CMK (cell line): ENCODE data around the gene NBEA.

Experiments
- DNase-seq: peaks from one replicate; pipeline ENCODE4 v3.0.0-alpha.2; 2010; ENCODE audit warnings: low read depth

NBEA gene

DNA sequence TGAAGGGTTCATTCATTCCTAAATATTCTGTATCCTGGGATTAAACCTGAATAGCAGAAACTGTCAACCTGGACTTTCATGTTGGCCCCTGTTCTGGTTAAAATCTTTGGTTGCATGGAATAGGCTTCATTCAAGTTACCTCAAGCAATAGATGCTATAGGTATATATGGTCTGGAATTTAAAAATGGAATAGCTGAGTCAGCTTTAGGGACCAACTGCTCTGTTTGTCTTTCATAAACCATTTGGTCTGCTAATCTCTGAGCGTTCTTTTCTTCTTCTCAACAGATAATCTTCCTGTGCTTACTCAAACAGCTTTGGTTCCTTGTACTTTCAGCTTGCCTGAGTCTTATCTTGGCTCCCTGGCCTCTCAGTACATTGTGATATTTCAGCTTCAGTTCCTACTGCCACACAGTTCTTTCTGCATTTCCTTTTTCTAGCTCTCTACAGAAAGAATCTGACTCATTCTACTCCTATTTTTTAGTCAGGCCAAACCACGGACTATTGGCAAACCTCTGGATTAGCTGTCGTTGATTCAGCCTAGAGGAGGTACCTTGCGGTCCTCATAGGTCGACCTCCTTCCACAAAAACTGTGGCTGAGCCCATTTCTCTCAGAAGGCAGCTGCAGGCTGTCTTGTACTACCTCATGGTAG lies 570.3 kb downstream of the NBEA start:
- no peak for DNase-seq

DNA sequence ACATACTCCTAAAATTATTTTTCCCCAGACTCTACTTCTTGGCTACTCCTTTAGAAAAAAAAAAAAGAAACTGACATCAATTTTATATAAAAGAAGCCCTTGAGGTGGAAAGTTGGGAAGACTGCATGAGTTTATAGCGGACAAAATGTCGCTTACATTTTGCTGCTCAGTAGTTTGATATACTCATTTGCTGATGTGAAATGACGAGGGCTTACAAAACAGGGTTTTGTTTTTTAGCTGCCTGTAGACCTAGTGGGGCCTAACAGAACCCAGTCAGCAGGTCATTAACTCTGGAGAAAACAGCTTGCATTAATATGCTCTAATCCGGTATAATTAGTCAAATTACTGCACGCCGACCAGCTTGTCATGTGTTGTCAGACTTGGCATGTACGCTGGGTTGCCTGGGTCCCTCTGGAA lies 572.0 kb downstream of the NBEA start:
- no peak for DNase-seq

DNA sequence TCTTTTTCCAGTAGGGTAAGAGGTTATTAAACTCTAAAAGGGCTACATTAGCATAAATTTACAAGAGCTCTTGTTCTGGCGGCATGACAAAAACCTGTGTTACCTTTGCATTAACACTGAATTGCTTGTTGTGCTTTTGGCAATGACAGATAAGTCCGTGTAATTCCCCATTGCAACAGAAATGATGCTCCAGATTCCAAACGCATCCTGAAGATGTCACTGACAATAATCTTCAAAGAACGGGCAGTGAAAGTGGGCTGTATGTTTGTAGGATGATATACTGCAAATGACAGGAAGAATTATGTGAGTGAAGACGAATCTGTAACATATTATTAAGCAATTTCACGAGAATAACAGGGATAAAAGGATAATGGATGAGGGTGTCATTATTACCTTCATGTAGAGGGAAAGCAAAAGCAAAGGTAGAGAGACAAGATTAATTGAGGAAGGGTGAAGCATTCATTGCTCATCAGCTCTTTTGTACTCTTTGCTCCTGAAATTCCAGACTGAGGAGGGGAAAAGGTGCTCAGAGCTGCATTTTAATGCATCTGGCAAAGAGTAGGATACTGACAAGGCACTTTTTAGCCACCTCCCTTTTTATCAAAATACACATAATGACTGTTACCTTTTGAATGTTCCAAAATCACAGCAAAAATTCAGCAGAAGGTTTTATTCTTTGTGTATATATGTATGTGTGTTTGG lies 572.9 kb downstream of the NBEA start:
- no peak for DNase-seq

DNA sequence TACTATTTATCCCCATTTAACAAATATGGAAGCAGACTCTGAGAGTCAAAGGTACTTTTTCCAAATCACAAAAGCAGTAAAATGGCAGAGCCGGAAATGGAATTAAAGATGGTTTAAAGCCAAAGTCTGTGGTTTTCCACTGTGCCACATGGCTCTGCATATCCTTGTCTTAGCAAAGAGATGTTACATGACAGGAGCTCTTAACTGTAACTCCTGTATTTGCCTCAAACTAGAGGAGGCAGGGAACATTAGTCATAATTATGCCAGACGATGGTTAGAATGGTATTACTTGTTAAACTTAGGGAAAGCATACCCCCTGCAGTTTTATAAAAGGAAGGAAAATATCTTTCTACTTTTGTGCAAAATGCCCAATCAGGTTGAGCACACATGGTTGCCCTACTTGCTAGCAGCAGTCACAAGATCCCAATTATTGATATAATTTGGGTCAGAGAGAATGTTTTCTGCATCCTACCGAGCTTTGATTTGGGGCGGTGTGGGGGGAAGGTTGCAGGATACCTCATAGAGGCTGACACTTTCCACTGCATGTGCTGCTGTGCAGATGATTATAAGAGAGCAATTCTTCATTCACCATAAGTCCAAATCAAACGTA lies 576.4 kb downstream of the NBEA start:
- DNase-seq, result no peak

DNA sequence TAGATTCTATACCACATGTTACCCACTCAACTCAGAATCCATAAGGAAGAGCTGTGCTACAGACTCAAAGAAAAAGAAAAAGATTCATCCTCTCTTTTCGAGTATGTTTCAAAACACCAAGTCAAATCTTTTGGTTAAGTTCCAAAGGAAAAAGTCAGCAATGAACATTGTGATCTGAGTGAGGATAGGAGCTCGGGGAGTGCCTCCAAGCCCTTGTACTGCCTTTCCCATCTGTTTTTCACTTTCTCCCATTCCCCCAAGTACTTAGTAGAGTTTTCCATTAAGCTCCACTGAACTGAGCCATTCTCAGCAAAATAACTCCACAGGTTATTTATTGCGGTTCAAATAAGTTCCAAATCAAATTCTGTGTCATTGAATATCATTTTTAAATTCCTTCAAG lies 582.1 kb downstream of the NBEA start:
- no peak for DNase-seq

DNA sequence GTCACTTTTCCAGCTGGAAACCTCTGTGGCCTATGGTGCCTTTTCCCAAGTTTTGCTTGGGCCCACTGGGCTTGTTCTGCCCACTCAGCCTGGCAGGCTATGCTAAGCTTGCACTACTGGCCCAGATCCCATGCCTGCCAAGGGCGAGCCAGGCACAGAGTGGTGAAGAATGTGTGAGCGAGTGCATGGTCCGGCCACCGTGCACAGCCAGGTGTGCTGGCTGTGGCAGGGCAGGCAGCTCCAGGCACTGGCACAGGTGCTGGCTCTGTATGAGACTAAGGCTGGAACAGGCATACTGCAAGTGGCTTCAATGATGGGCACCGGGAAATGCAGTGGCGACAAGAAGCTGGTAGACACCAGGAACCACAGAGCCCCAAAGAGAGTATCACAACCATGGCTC lies 584.5 kb downstream of the NBEA start:
- no peak for DNase-seq

DNA sequence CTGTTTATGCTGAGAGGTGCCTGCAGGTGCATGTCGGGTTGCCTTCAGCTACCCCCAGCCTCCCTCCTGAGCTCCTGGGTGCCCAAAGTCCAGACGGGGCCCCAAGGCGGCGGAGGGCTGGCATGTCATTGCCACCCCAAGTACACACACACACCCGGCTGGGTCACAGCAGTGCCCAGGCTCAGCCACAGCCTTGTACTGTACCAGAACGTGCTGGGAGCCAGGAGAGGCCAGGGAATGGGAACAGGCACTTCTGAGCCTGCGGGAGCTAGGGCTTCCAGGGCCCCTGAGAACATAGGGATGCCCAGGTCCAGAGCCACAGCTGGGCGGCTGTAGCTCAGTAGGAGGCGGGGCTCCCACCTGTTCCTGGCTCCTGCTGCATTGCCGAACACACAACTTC lies 585.4 kb downstream of the NBEA start:
- DNase-seq, result no peak

DNA sequence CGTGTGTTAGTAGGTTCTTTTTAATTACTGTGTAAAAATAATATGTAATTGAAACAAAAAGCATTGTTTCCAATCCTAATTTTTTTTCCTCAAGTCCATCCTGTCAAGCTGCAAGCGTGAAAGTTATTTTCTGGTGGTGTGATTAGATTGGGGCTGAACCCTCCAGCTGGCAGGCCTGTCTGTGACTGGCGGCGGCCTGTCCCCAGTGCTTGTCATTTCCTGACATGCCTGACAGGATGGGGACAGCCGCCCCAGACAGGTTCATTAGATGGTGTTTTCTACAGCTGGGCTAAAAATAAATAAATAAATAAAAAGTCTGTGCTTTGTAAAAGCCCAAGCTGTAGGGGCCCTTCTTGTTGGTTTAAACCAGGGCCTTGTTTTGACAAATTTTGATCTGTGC lies 588.1 kb downstream of the NBEA start:
- DNase-seq, result no peak

DNA sequence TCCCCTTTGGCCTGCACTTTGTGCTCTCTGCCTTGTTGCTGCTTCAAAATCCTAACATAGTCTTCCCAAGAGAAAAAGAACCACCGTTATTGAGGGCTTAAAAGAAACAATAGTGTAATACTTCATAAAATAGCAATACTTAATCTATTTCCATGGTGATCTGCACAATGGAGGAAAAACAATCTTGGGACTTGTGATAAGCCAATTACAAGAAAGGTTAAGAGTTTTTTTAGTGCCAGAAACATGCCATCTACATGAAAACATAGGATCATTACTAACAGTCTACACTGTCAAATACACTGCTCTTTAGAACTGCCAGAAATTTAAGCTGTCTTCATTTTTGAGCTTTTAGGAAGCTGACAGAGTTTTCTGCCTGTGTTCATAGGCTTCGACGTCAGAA lies 588.5 kb downstream of the NBEA start:
- no peak for DNase-seq

DNA sequence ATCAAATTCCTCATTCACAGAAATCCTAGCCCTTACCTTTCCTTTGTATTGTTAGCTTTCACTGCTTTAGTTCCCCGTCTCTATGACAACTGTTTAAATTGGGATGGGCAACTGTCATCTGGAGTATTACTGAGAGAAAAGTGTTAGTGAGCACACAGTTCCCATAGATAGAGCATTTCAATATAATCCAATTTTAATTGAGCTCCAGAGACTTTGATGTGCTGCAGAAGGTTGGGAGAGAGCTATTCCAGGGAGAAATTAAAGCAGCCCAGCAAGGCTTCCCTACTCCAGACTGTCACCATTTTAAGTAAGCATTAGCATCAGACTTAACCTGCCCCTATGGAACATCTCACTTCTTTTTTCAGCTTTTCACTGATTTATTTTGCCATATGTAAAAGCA lies 589.5 kb downstream of the NBEA start:
- no peak for DNase-seq

DNA sequence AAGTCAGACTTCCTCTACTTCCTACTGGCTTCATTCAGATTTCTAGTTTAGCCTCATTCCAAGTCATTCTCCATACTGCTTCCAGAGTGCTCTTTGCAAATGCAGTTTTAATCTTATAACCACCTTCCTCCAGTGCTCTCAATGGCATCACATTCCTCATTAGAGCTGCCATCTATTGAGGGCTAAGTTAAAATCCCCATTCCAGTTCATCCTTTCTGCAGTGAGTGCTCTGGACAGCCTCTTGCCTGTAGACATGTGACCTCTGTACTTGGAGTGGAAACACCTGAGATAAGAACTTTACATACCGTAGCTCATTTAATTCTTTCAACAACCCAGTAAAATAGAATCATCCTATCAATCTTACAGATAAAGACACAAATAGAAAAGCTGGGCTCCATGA lies 592.3 kb downstream of the NBEA start:
- no peak for DNase-seq

DNA sequence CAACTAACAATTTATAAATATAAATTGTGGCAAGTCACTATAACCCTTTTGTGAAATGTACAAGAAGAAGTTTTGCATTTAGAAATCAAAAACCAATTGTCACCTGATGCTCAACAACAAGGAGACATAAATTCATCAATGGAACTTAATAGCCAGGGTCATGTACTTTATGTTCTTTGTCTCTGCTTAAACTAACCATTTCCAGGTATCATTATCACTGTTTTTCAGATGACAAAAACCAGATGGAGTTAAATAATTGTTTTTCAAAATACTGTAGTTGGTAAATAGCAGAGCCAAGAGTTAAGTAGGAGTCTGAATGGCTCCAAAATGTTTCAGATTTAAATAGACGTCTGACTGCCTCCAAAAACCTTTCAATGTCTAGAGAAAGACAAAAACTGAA lies 606.7 kb downstream of the NBEA start:
- no peak for DNase-seq

DNA sequence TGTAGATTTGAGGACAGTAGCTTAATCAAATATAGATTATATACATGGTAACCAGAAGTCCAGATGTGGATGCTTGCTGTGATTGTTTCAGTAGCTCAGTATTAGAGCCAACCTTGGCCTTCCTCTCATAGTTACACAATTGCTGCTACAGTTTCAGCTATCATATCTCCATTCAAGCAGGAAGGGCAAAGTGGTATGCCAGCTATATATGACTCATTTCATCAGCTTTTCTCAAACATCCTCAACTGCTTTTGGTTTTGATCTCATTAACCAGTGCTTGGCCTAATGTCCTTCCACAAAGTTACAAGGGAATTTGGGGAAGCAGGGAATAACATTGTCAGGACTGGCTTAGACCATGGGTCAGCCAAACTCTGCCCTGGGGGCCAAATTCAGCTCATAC lies 607.4 kb downstream of the NBEA start:
- no peak for DNase-seq

DNA sequence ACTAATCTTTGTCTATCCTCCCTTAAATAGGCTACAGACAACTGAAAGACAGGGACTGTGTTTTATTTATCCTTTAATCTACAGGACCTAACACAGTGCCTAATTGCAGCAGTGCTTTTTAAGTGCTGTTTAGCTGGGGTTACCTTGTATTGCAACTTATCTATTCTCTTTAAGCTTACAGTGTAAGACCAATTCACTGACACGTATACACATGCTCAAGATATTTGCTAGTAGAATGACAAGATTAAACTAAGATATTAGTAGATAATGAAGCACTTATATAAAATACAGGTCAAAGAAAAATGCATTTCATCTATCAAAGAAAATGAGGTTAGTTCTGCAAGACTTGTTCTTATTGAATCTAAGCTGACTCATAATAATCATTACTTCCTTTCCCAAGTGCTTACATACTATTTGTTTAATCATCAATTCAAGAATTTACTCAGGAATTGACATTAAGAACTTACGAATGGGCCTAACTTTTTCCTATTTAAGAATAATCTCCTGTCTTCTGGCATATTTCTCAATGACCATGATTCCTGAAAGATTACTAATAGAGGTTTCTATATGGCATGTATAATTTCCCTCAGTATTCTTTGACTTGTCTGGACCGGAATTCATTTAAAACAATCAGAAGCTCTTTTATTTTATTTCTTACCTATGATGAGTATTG lies 610.2 kb downstream of the NBEA start:
- DNase-seq, result no peak

DNA sequence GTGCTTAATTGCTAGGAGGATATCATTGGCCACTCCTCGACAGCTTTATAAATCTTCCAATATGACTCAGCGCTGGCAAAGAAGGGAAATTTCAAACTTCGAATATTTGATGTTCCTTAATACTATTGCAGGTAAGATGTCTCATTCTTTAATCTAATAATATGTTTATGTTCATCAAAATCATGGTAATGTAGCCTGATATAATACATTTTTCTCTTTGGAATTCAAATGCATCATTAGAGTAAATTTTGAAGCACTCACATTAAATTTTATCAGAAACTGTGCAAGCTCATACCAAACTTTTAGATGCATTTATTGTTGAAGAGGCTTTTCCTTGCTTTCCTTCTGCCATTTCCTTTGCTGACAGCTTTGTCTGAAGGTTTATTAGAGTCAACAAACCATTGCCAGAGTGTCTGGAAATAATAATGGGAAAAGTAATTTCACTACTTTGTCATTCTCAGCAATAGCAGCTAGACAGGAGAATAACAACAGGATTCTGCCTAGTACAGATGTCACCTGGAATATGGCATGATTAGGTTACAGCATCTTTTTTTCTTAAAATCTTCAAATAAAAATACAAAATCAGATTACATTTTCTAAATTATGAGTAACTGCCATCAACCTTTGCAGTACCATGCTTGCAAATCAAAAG lies 613.0 kb downstream of the NBEA start:
- no peak for DNase-seq

DNA sequence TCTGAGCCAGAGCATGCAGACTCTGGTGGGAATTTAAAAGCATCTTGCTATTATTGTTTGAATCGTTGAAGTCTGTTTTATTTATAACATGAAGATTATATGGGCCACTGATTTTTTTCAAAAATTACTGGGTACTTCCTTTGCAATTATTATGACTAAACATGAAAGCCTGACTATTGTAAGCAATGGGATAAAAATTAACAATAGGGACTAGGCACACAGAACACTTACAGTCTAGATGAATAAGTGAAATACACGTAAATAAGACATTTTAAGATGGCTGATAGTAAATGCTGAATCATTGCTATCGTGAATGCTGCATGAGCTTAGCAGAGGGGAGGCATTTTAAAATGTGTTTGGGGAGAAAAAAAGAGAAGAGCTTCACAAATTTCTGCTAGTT lies 615.4 kb downstream of the NBEA start:
- DNase-seq, result no peak

DNA sequence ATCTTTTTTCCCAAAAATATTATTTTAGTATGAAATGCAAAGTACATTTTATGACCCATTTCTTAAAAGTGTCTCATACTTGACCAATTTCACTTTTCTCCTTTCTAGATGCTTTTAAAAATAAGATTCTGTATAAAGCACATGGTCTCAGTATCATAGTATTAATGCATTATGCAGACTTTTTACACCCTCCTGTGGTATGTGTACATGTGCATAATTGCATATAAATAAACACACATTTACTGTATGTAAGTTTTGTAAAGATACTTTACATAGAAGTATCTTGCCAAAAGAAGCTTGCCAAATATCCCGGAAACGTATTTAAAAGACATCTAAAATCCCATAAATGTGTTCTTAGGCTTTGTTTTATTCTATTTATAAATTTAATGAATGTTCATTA lies 619.5 kb downstream of the NBEA start:
- DNase-seq, result no peak

DNA sequence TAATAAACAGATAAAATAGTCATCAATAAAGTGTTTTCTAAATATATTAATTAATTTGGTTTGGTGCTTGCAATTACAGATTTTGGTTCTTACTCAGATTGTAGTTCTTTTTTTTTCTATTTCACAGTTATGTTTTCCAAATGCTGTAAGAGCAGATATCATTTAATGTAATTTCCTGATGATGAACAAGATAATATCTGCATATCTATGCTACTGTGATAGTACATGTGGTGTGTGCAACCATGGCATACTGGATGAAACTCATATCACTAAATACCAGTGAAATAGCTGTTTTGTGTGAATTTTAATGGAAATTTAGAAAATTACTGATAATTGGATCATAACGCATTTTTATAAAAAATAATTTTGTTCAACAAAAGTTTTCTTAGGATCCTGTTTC lies 623.2 kb downstream of the NBEA start:
- no peak for DNase-seq

DNA sequence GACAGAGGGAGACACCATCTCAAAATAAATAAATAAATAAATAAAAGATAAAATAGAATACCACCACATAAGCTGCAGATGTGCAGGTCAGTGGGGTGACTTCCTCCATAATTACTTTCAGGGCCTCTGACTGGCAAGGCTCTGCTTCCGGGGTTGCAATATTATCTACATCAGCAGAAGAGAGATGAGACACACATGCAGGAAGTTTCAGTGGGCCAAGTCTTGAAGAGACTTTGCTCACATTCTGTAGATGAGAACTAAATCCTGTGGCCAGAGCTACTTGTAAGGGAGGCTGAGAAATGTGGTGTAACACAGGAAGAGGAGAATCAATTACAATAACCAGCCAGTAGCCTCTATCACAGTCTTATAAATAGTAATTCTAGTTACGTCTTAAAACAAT lies 624.3 kb downstream of the NBEA start:
- DNase-seq, result no peak

DNA sequence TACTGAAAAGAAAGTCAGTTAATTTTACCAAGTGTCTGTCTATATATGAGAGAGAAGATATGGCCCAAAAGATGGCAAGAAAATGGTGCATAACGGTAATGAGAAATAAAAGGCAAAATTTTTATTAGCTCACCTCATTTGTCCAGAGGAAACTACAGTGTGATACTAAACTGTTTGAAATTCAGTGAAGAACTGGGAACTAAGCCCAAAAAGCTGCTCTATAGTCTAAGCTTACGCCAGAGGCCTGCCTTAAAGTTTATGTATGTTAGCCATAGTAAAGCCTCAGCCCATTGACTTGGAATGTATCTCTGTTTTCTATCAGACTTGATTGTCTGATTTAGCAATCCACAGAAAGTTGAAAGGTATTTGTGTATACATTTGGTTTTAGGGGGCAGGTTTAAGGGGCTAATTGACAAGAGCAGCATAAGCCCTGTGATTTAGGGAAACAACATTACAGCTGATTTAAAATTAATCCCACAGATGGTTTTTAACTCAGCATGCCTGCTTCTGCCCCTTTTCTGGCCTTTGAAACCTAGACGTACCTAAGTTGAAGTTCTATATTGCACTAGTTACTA lies 625.4 kb downstream of the NBEA start:
- no peak for DNase-seq

DNA sequence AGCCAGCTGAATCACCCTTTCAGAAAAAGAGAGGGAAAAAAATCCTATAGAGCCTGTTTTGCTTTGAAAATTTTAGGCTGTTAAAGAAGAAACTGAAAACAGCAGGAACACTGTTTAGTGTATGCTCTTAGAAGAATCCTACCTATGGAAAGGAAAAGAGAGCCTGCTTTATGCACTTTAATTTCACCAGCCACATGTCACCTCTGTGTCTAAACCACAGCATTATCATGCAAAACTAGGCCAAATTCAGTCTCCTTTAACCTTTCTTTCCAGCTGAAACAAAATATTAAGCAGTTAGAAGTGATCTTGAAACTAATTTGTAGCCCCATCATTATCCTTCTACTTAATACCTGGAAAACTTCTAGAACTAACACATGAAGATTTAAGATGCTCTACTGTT lies 631.6 kb downstream of the NBEA start:
- no peak for DNase-seq

DNA sequence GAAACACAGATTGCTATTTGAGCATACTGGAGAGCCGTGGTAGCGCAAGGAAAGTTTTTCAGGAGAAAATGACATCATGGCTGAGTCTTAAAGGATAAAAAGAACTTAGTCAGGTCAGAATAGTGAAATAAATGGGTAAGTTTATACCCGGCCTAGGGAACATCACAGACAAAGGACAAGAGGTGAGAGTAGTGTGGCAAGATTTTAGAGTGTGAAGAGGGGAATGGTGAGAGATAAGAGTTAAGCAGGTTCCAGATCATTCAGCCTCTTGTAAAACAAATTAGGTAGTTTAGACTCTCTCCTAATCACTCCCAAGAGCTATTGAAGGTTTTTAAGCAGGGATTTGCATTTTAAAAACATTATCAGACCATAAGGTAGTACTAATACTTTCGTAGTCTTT lies 650.4 kb downstream of the NBEA start:
- no peak for DNase-seq
